ENCODE results near the gene RAI1.

RAI1 gene

DNA sequence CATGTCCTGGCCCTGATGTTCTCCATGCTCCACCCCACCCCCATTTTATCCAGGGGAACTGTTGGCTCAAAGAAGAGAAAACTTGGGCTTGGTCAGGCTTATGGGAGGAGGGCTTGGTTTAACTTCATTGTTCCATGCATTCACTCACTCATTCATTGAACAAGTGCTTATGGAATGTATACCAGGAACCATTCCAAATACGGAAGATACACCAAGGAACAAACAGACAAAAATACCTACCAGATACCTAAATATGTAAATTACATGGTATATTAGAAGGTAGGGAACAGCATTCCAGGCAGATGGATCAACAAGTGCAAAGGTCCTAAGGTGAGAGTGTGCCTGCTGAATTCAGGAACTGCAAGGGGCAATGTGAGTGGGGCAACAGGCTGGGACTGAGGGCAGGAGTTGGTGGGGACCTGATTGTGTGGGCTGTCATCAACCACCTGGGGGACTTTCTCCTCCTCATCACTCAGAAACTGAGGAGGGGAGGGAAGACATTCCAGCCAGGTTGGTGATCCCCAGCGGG lies 39.9 kb downstream of the RAI1 start:
- DNase-seq, result no peak

DNA sequence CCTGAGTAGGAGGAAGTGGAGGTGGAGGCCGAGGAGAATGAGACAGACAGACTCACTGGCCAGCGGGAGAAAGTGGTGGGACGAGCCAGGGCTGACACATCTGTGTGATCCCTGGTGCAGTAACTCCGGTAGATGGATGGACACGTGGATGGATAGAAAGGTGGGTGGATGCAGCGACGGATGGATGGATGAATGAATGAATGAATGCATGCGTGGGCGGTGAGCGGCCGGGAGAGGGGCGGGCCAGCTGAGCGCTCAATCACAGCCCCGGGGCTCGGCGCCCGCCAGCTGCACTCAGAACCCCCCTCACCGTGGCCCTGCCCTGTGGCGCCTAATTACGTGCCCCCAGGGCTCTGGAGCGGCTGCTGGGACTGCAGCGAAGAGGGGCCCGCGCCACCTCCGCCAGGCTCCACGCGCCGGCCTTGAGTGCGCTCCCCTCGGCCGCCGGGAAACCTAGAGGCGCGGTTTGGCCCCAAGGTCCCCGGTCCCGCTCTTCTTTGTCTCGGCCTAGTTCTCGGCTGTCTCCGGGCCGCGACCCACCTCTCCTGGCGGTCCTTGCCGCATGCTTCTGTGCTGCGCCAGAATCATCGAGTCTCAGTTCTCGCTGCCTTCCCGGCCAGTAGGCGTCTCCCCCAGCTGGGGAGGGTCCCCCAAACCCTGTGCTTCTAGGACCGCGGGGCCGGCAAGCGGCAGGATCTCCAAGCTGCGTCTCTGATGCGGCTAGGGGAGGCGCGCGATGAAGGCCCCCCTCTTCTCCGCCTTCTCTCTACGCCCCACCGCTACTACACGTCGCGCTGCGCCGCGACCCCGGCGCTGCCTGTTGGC lies 41.0 kb downstream of the RAI1 start:
- DNase-seq, result no peak

DNA sequence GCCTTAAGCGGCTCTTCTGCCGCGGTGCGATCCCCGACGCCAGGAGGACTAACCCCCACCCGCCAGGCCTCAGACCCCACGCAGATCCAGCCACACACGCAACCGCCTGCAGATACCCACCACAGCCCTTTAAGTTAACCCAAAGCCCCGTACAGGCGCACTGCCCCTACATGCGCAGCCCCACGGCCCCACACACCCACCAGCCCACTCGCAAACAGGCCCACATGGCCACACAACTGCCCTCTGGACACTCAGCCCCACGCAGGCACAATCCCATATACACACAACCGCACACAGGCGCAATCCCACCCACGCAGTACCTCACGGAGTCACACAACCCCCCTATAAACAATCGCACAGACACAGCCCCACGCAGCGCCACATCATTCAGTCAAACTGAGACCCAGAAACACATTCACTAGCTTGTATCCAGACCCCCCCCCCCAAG lies 41.7 kb downstream of the RAI1 start:
- DNase-seq, result no peak

DNA sequence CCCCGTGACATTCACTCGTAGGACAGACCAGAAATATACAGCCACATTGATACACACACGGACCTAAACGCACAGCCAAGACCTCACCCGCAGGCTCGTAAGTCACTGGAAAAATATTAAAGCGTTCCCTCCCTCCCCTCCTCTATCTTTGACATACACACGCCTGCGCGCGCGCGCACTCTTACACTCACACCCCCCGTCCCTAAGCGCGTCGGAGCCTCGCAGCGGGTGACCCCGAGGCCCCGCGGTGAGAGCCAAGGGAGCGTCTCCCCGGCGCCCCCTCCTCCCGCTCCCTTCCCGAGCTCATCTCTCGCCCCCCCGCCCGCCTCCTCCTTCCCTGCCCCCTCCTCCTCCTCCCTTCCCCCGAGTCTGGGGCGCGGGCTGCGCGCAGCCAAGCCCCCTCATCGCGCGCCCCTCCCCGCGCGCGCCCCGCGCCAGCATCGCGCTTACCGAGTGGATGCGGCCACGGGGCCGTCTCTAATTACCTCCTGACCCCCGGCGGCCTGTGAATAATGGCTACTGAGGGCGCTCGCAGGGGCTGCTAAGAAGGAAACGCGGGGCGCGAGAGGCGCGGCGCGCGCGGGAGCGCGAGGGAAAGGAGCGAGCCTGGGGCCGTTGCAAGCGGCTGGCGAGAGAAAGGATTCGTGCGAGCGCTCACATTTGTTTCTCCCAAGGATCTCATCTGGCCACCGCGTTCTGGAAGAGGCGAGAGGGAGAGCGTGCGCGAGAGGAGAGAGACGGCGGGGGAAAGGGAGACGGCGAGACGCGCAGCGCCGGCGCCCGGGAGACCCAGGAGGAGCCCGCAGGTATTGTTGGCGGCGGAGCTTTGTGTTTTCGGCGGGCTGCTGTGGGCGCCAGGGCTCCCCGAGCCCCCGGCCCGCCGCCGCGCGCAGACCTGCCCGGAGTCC lies 42.4 kb downstream of the RAI1 start:
- DNase-seq, result no peak

DNA sequence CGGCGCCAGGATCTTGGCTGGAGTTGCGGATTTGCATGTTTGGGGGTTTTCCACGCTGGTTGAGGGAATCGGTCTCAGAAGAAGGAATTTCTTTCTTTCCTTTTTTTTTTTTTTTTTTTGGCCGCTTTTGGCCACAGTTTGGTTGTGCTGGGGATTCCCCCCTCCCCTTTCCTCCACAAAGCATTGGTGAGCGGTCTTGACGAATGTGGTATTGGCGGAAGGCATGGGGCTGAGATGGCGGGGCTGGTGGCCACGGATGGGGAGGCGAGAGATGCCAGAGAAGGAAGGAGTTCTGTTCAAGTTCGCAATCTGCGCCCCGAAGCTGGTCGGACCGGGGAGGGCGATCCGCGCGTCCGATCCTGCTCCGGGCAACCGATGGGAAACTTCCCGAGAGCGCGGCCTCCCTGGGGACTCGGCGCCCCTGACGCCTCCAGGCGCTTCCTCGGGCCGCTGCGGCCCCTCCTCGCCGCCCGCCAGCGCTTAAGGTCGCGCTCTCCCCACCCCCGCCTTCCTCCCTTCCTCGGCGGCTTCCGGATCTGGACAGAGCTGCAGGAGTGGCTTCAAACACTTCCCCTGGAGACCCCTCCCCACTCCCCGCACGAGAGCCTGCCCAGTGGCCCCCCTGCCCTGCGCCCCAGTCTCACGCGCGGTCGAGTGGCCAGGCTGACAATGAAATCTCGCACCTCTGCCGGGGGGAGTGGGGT lies 43.2 kb downstream of the RAI1 start:
- DNase-seq, result no peak

DNA sequence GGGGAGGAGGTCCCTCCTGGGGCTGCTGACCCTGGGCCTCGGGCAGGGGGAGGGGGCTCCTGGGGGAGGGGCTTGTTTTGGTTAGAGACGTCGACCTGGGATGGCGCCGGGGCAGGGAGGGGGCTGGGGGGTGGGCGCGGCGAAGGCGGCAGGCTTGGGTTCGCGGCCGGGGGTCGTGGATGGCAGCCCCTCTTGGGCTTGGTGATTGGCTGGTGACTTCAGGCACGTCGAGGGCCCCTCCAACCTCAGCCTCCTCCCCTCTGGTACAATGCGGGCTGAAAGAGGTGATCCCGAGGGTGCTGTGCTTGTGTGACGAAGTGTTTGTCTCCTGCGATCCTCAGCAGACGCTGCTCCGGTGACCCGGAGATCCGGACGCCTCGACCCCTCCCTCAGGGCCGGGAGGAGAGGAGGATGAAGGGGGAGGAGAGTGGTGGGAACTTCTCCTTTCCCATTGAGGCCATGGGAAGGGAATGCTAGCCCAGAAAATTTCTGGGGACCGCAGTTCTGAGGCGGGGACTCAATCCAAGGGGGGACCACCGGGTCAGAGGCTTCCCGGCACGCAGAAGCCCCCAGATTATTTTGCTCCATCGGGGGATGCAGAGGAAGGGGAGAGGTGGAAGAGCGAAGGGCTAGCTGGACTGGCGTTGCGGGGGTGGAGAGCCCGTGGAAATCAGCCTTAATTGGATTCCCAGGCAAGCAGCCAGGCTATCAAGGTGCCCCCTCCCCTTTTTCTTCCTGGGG lies 43.9 kb downstream of the RAI1 start:
- no peak for DNase-seq

DNA sequence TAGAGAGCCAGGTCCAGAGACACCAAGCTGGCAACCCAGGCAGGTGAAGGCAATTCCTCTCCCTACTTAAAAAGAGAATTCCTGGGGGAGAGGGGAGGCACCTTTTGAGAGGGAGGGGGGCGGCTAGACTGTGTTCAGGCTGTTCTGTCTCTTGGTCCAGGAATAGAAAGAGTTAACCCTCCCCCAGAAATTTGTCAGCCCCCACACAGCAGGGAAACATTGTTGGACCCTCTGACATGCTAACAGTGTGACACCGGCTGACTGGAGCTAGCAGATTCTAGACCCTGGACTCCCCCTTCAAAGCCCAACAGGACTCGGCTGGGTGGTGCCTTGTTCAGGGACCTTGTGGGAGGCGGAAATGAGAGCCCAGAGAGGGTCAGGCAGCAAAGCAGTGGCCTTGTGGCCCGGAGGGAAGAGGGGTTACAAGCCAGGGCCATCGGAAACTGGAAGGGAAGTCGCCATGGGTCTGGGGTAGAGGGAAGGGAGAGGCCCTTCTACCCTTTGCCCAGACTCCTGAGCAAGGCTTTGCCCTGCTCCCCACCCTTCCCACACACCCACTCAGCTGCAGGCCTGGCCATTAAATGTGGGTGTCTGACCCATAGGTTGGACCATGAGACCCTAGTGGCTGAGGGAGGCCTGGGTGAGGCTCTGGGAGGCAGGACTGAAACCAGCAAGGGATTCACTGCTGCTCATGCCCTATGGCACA lies 44.6 kb downstream of the RAI1 start:
- no peak for DNase-seq

DNA sequence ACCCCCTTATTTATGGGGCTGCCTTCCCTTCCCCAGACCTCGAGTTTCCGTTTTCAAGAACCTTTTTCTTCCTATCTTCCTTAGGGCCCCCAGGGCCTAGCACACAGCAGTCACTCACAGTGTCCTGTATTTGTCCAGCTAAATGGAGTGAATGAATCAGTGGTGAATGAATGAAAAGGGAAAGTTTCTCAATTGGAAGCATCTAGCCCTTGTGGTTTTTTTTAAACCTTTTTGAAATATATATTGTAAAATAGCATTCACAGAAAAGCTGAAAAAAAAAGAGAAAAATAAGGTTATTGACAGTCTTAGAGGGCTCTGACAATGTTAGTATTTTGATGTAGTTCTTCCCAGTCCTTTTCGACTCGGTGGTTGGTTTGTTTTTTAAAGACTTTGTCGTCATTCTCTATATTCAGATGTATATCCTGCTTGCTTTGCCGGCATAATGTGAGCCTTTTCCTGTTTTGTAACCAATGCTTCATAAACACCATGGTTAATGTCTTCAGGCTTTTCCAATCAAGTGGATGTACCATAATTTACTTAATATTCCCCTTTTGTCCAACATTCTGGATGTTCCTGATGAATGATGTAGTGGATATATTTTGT lies 45.3 kb downstream of the RAI1 start:
- no peak for DNase-seq

DNA sequence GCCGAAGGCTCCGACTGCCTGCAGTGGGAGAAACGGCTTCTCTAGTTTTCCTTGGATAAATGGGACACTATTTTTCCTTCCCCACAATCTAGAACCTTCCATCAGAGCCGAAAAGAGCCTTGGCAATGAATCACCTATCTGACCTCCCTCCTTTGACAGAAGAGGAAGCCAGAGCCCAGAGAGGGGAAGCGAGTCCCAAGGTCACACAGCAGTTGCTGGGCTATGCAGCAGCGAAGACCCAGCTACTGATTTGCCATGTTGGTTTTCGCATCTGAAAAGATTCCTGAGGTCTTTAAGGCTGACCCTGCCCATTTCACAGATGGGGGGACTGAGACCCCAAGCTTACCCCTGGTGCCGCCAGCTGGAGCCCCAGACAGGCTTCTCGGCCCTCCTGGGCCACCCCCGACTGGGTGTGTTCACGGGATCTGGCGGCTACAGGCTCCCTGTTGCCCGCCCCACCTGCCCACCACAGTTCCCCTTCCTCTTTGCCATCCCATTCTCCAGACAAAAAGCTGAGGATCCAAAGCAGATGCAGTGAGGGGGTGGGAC lies 45.9 kb downstream of the RAI1 start:
- DNase-seq, result no peak

DNA sequence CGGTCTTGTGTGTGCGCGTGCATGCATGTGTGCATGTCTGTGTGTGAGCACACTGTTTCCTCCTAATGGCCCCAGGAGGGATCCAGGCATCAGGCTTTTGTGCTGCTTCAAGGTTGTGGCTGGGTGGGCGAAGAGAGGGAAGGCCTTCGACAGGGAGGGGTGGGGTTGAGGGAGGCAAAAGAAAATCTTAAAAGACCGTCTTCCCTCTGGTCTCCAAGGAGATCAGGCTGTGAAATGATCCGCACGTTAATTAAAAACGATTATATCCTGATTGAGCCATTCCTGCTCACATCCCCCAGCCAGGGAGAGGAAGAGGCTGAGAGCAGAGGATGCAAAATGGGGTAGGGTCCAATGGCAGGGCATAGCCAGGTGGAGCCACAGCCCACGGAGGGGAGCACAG lies 46.9 kb downstream of the RAI1 start:
- no peak for DNase-seq

DNA sequence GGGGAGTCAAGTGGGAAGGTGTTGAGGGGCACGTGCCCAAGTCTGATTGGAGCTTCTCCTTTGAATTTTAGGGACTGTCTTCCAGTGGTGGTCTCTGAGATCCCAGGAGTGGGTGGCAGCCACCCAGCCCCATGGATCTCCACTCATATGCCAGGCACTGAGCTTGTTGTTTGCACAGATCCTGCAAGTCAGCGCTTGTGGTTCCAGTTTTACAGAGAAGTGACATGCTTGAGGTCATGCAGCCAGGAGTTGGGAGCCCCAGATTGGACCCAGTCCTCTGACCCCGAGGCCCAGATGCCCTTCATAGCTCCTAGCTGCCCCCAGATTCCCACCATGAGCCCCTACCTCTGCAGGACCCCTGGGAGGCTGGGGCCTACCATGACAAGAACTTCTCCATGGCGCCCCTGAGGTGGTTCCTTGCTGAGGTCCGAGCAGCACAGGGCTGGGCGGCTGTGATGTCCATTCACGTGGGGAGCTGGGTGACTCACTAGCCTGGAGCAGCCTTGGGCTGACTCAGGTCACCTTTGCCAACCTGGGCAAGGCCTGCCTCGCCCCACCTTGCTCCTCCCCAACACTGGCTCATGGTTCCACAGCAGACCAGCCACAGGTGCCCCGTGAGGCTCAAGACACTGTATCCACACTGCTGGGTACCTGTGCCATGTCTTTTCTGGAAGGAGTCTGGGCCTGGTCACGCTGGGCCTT lies 47.4 kb downstream of the RAI1 start:
- no peak for DNase-seq

DNA sequence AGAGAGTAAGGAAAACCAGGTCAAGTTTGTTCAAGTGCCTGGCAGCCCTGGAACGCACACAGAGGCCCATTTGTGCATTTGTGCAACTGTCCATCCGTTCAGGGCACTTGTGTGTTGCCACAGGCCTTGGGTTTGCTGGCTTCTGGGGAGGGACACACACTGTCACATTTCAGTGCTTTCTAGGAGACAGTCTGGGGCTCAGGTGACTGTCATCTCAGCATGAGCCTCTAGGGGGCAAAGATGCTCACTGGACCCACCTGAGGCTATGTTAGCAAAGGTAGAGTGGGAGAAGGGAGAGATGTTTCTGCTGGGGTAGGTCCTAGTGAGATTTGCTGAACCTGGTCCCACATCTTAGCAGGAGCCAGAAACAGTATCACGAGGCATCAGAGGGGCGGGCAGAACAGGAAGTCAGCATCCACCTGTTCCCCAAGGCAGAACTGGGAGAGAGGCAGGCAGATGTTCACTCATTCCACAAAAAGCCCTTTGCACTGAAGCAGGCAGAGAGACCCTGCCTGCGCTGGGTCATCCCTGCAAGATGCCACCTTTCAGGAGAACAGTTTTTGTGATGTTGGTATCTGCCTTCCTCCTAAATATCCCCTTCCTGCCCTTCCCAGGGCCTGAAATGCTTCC lies 48.5 kb downstream of the RAI1 start:
- DNase-seq, result no peak

DNA sequence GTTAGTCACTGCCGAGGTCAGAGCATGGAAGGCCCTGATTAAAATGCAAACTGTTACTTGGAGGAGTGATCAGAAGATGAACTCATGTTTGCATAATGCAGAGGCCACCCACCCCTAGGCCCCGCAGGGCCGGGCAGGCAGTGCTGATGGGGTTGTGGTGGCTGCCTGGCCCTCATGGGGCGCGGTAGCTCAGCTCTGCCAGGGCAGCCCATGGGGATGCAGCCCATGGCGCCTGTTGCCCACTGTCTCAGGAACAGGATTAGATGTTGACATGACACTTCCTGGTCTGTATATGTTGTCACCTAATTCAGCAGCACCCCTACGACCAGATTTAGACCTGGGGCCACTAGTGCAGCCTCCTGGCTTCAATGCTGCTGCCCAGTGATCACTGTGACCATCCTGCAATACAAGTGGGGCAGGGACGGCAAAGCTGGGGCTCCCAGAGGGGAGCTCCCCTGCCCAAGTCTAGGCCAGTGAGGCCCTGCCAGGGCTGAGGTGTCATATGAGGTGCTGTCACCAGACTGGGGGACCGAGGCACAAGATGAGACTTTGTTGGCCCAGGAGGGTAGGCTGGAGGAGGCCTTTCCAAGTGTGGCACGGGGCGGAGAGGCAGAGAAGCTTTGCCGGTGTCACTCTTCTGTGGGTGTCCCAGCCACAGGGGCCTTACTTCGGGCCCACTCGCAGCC lies 49.1 kb downstream of the RAI1 start:
- no peak for DNase-seq

DNA sequence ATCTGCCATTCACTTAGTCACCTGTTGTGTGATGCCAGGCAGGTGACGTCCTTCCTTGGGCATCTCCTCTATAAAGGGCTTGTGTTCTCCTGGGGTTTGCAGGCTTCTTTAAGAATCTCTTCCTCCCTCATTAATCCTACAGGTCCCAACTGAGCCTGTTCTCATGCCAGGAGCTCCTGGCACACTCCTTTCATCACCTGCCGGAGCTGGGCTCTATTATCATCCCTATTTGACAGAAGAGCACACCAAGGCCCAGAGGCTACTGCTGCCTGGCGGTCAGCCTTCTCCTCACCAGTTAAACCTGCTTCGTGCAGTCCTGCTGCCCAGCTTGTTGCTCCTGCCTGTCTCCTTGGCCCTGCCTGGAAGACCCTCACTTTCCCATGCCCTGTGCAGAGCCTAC lies 51.2 kb downstream of the RAI1 start:
- no peak for DNase-seq

DNA sequence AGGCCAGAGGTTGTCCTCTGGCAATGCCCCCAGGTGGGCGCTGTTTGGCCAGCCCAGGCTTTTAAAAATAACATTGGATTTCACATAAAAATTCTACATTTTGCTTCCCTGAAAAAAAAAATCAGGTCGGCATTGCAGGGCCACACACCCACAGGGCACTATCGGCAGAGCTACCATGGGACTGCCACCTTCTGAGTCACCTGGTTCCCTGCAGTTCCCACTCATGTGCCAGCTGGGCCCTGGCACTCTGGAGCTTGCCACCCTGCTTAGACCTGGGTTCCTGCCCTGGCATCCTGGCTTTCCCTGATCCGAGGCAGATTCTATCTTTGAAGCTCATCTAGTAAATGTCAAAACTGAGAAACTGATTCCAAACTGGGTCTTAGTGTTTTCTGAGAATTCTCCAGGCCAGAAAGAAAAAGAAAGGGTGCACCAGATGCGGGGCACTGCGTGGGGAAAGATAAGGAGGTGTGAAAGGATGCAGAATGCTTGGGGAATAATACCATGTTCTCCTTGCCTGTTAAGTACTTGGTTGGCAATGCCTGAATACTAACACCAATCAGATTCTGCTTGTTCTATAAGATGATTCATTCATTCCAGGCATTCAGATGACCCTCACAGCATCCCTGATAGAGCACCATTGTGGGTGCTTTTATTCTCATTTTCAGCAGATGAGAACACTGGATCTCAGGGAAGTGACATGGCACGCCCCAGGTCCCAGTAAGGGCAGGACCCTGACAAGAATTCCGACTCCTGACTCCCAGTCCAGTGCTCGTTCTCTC lies 51.8 kb downstream of the RAI1 start:
- no peak for DNase-seq

DNA sequence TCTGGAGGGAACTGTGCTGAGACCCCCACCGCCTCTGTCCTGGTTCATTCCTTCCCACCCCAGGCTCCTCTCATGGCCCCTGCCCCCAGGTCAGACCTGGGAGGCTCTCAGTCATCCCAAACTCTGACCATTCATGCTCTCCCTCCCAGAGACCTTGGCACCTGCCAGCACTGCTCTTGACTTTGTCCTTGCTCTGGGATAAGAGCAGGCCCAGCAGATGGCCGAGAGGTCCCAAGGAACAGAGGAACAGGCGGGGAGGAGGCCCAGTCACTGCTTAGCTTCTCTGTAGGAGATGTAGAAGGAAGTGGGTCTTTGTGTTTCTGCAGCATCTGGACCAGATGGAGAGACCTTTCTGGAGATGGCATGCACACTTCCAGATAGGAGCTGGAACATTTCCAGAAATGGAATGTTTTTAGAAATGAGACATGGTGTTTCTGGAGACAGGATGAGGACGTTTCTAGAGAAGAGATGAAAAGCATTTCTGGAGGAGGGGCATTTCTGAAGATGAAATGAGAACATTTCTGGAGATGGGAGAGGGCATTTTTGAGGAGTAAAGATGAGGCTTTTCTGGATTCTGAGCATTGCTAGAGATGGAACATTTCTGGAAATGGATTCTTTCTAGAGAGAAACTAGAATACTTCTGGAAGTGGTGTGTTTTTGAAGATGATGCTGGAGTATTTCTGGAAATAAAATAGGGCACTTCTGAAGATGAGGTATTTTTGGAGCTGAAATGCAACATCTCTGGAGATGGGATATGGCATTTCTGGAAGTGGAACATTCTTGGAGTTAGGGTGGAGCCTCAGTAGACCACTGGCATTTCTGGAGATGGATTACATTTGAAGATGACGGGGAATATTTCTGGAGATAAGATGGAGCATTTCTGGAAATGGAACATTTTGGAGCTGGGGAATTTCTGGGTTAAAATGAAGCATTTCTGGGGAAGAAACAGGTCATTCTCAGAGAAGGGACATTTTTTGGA lies 55.2 kb downstream of the RAI1 start:
- no peak for DNase-seq

Data from T1000 (cell line).